HL-60 (cell line): ENCODE measurements around the gene RDH5.

Experiments used
- DNase-seq, 2 experiments: peaks; one replicate each; pipeline ENCODE4 v3.0.0-alpha.2; 2010 to 2020; ENCODE audit warnings: low read depth in 1 of 2, low spot score in 1 of 2
- H3K27ac ChIP-seq: fragments of 250-450 bp; sonication (Bioruptor Pico); replicated peaks from 2 replicates; pipeline ENCODE4 v1.5.1; 2020; ENCODE audit warnings: mild to moderate bottlenecking, moderate library complexity
- H3K27me3 ChIP-seq: fragments of 250-450 bp; sonication (Bioruptor Pico); 2 replicates; pipeline ENCODE4 v1.5.1; 2021; ENCODE audit warnings: mild to moderate bottlenecking, moderate library complexity; ENCODE audit not compliant: insufficient read depth, poor library complexity, severe bottlenecking
- H3K4me3 ChIP-seq: replicated peaks from 2 replicates; pipeline ENCODE4 v1.5.1; 2011; ENCODE audit warnings: mild to moderate bottlenecking, control low read depth, low read length; ENCODE audit not compliant: insufficient read depth
- GABPA ChIP-seq: IDR thresholded peaks from 2 replicates; pipeline ENCODE4 v1.6.1; 2012; ENCODE audit warnings: low read depth
- POLR2AphosphoS5 ChIP-seq: IDR thresholded peaks from 2 replicates; pipeline ENCODE4 v1.6.1; 2012; ENCODE audit warnings: low read depth
- SPI1 ChIP-seq: IDR thresholded peaks from 2 replicates; pipeline ENCODE4 v1.6.1; 2012; ENCODE audit warnings: low read depth, mild to moderate bottlenecking, borderline replicate concordance
- TF ChIP-seq, protein P1 (sequence below): IDR thresholded peaks from one replicate; pipeline ENCODE4 v1.5.1; 2011; ENCODE audit warnings: low read length, control low read depth, inconsistent platforms; ENCODE audit not compliant: insufficient read depth
- TF ChIP-seq, protein P2 (sequence below): IDR thresholded peaks from 2 replicates; pipeline ENCODE4 v1.6.1; 2012; ENCODE audit warnings: low read depth; ENCODE audit not compliant: insufficient replicate concordance

The RDH5 gene

DNA sequence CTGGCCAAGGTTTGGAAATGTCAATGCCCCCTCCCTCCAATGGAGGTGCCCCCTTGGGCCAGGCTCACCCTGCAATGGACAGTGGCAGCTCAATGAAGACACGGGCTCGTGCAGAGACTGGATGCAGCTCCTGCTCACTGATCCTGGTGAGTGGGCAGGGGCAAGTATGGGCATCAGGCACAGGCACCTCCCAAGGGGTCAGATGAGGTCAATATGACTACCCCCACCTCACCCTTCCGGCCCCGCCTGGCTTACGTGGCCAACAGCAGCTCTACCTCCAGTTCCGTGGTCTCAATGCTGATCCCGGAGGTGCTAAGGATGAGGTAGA lies 26.0 kb upstream of the RDH5 start:
- Histone ChIP-seq H3K27ac (no peak overlapping the region), H3K27me3 (no peaks in the 10 kb centered on the region), H3K4me3 (no peak overlapping the region)
- DNase-seq = no peak
- TF ChIP-seq SPI1 (no peak), GABPA (no peak), POLR2AphosphoS5 (no peak)
- TF ChIP-seq, protein P1, sequence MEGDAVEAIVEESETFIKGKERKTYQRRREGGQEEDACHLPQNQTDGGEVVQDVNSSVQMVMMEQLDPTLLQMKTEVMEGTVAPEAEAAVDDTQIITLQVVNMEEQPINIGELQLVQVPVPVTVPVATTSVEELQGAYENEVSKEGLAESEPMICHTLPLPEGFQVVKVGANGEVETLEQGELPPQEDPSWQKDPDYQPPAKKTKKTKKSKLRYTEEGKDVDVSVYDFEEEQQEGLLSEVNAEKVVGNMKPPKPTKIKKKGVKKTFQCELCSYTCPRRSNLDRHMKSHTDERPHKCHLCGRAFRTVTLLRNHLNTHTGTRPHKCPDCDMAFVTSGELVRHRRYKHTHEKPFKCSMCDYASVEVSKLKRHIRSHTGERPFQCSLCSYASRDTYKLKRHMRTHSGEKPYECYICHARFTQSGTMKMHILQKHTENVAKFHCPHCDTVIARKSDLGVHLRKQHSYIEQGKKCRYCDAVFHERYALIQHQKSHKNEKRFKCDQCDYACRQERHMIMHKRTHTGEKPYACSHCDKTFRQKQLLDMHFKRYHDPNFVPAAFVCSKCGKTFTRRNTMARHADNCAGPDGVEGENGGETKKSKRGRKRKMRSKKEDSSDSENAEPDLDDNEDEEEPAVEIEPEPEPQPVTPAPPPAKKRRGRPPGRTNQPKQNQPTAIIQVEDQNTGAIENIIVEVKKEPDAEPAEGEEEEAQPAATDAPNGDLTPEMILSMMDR = no peak
- TF ChIP-seq, protein P2, sequence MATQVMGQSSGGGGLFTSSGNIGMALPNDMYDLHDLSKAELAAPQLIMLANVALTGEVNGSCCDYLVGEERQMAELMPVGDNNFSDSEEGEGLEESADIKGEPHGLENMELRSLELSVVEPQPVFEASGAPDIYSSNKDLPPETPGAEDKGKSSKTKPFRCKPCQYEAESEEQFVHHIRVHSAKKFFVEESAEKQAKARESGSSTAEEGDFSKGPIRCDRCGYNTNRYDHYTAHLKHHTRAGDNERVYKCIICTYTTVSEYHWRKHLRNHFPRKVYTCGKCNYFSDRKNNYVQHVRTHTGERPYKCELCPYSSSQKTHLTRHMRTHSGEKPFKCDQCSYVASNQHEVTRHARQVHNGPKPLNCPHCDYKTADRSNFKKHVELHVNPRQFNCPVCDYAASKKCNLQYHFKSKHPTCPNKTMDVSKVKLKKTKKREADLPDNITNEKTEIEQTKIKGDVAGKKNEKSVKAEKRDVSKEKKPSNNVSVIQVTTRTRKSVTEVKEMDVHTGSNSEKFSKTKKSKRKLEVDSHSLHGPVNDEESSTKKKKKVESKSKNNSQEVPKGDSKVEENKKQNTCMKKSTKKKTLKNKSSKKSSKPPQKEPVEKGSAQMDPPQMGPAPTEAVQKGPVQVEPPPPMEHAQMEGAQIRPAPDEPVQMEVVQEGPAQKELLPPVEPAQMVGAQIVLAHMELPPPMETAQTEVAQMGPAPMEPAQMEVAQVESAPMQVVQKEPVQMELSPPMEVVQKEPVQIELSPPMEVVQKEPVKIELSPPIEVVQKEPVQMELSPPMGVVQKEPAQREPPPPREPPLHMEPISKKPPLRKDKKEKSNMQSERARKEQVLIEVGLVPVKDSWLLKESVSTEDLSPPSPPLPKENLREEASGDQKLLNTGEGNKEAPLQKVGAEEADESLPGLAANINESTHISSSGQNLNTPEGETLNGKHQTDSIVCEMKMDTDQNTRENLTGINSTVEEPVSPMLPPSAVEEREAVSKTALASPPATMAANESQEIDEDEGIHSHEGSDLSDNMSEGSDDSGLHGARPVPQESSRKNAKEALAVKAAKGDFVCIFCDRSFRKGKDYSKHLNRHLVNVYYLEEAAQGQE = no peak

DNA sequence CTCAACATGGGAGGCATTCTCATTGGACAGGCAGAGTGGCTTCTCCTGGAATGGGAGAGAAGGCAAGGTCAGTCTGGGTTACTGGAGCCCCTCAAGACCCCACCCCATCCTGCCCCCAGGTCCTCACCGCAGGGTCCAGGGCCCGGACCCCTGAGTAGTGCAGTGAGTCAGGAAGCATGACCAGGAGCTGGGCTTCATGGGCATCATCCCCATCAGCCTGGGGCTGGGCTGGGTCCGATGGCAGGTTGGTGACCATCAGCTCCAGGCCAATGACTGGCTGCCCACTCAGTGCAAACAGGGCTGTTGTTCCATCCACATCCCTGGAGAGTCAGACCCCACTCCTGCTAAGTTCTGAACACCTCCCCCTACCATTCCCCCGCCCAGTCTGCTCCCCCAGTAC lies 25.5 kb upstream of the RDH5 start:
- no peaks in the 10 kb centered on the region for H3K27me3 ChIP-seq
- no peak overlapping the region for H3K4me3 ChIP-seq
- no peak overlapping the region for H3K27ac ChIP-seq
- no peak for DNase-seq
- TF ChIP-seq GABPA (no peak), POLR2AphosphoS5 (no peak), SPI1 (no peak)
- TF ChIP-seq, protein P1 = no peak
- TF ChIP-seq, protein P2 = no peak

DNA sequence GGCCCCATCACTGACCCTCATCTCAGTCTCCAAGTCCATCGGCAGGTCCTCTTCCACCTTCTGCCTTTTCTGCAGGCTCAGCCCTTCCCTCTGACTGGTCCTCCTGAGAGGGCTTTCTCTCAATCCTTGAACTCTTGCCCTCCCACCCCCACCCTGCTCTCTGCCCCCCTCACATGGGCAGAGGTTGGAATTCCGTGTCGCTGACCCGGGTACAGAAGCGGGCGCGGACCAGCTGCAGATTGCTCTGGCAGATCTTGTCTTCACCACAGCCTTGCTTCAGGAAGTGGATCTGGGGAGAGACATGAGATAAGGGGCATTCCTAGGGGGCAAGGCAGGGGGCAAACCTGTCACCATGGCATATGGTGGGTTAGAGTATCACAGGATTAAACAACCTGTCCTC lies 24.8 kb upstream of the RDH5 start:
- no peak overlapping the region for H3K27ac ChIP-seq
- no peak for DNase-seq
- H3K4me3 ChIP-seq = no peak overlapping the region
- TF ChIP-seq GABPA (no peak), SPI1 (no peak), POLR2AphosphoS5 (no peak)
- TF ChIP-seq, protein P1 = no peak
- TF ChIP-seq, protein P2 = no peak
- no peaks in the 10 kb centered on the region for H3K27me3 ChIP-seq
